IMR-90 (cell line): ENCODE measurements around the gene CALD1. TPM values are rescaled to one million over a fixed set of nuclear protein-coding genes. Genes with fewer than 3 reads are reported as not detected.

Experiments used
- ATAC-seq: fragments of 200-7000 bp; cut with Tn5 transposase; 2 replicates; pipeline ENCODE4 v1.9.1; 2020; ENCODE audit warnings: low read depth, mild to moderate bottlenecking, moderate library complexity
- BruUV-seq: library from RNA; stranded (reverse); fragments of 400-500 nt; replicated peaks from 2 replicates; lab custom pipeline; 2021; lab: Mats Ljungman, UMichigan
- CTCF ChIA-PET: fragments of 300-600 bp; formaldehyde crosslinking; extraction: SDS; loops from one replicate; lab custom pipeline; 2021; ENCODE audit warnings: antibody characterized with exemption; lab: Yijun Ruan, JAX
- POLR2A ChIA-PET: fragments of 300-600 bp; sonication (Branson Sonifier 250); formaldehyde crosslinking; loops from one replicate; lab custom pipeline; 2022; ENCODE audit warnings: antibody characterized with exemption; ENCODE audit not compliant: unreplicated experiment; lab: Charles Lee
- DNase-seq: peaks from one replicate; pipeline ENCODE4 v3.0.0; 2013
- H2AFZ ChIP-seq: replicated peaks from 2 replicates; pipeline ENCODE3; 2013; ENCODE audit warnings: low read length, mild to moderate bottlenecking; ENCODE audit not compliant: poor library complexity
- H2AK5ac ChIP-seq: 2 replicates; pipeline ENCODE4 v1.6.1; 2013; ENCODE audit warnings: low read depth, low read length, inconsistent platforms
- H2AK9ac ChIP-seq: replicated peaks from 2 replicates; pipeline ENCODE3; 2013; ENCODE audit warnings: mild to moderate bottlenecking, low read depth, low read length, moderate library complexity; ENCODE audit not compliant: poor library complexity
- H2BK120ac ChIP-seq: 2 replicates; pipeline ENCODE4 v1.6.1; 2013; ENCODE audit warnings: low read depth, low read length, inconsistent platforms
- H2BK15ac ChIP-seq: 3 replicates; pipeline ENCODE4 v1.6.1; 2013; ENCODE audit warnings: low read depth, low read length, inconsistent platforms
- H2BK20ac ChIP-seq: 2 replicates; pipeline ENCODE4 v1.6.1; 2013; ENCODE audit warnings: low read depth, mild to moderate bottlenecking, inconsistent platforms, low read length, moderate library complexity
- H2BK5ac ChIP-seq: 2 replicates; pipeline ENCODE4 v1.6.1; 2013; ENCODE audit warnings: mild to moderate bottlenecking, low read depth, low read length, inconsistent platforms; ENCODE audit not compliant: poor library complexity, severe bottlenecking
- H3K14ac ChIP-seq: replicated peaks from 2 replicates; pipeline ENCODE4 v1.6.1; 2013; ENCODE audit warnings: low read depth, low read length, inconsistent platforms
- H3K18ac ChIP-seq: 2 replicates; pipeline ENCODE4 v1.6.1; 2013; ENCODE audit warnings: low read depth, low read length, control low read depth
- H3K23ac ChIP-seq: 2 replicates; pipeline ENCODE4 v1.6.1; 2013; ENCODE audit warnings: low read depth, low read length, inconsistent platforms
- H3K27ac ChIP-seq: 2 replicates; pipeline ENCODE4 v1.5.1; 2013; ENCODE audit warnings: mild to moderate bottlenecking, control low read depth, low read length; ENCODE audit not compliant: insufficient read depth
- H3K27me3 ChIP-seq: 2 replicates; pipeline ENCODE4 v1.6.1; 2013; ENCODE audit warnings: low read length; ENCODE audit not compliant: control insufficient read depth, insufficient read depth
- H3K36me3 ChIP-seq: 2 replicates; pipeline ENCODE4 v1.6.1; 2013; ENCODE audit warnings: low read length, mixed read lengths; ENCODE audit not compliant: control insufficient read depth, insufficient read depth
- H3K4ac ChIP-seq: 2 replicates; pipeline ENCODE4 v1.6.1; 2013; ENCODE audit warnings: low read depth, low read length, inconsistent platforms
- H3K4me1 ChIP-seq: 2 replicates; pipeline ENCODE4 v1.6.1; 2013; ENCODE audit warnings: low read length, mixed read lengths; ENCODE audit not compliant: control insufficient read depth, insufficient read depth
- H3K4me2 ChIP-seq: 2 replicates; pipeline ENCODE4 v1.6.1; 2013; ENCODE audit warnings: low read depth, mild to moderate bottlenecking, control low read depth, low read length, moderate library complexity
- H3K4me3 ChIP-seq: 2 replicates; pipeline ENCODE4 v1.5.1; 2013; ENCODE audit warnings: low read depth, mild to moderate bottlenecking, control low read depth, low read length, moderate library complexity; ENCODE audit not compliant: insufficient read depth
- H3K56ac ChIP-seq: 2 replicates; pipeline ENCODE4 v1.6.1; 2013; ENCODE audit warnings: low read length, inconsistent platforms; ENCODE audit not compliant: insufficient read depth; ENCODE audit errors: extremely low read depth
- H3K79me1 ChIP-seq, 2 experiments: 2 replicates each; pipeline ENCODE4 v1.6.1; 2013; ENCODE audit warnings: low read length in 2 of 2, inconsistent platforms in 1 of 2, low read depth in 1 of 2
- H3K9ac ChIP-seq: 2 replicates; pipeline ENCODE4 v1.6.1; 2013; ENCODE audit warnings: low read depth, low read length, control low read depth
- H3K9me1 ChIP-seq: 2 replicates; pipeline ENCODE4 v1.6.1; 2013; ENCODE audit warnings: low read length, inconsistent platforms; ENCODE audit not compliant: insufficient read depth
- H3K9me3 ChIP-seq: 2 replicates; pipeline ENCODE4 v1.6.1; 2013; ENCODE audit warnings: low read length; ENCODE audit not compliant: control insufficient read depth, insufficient read depth
- H4K20me1 ChIP-seq: 2 replicates; pipeline ENCODE4 v1.6.1; 2013; ENCODE audit warnings: low read length, inconsistent platforms; ENCODE audit not compliant: insufficient read depth
- H4K5ac ChIP-seq: 2 replicates; pipeline ENCODE4 v1.6.1; 2013; ENCODE audit warnings: mild to moderate bottlenecking, low read depth, low read length, control low read depth
- H4K8ac ChIP-seq, 2 experiments: 2 replicates each; pipeline ENCODE4 v1.6.1; 2013; ENCODE audit warnings: low read depth in 2 of 2, low read length in 2 of 2, control low read depth in 1 of 2, inconsistent platforms in 1 of 2
- H4K91ac ChIP-seq: 2 replicates; pipeline ENCODE4 v1.6.1; 2013; ENCODE audit warnings: low read depth, low read length, inconsistent platforms; ENCODE audit not compliant: insufficient read depth
- MXI1 ChIP-seq: IDR thresholded peaks from 2 replicates; pipeline ENCODE4 v1.6.1; 2012; ENCODE audit warnings: low read depth, mild to moderate bottlenecking, low read length, moderate library complexity, borderline replicate concordance
- NFE2L2 ChIP-seq: fragments of 150-350 bp; IDR thresholded peaks from 2 replicates; pipeline ENCODE4 v1.6.1; 2016; ENCODE audit warnings: low read depth, mild to moderate bottlenecking, low read length
- POLR2A ChIP-seq: IDR thresholded peaks from 2 replicates; pipeline ENCODE4 v1.6.1; 2012; ENCODE audit warnings: mild to moderate bottlenecking, low read depth, low read length
- RAD21 ChIP-seq: IDR thresholded peaks from 2 replicates; pipeline ENCODE4 v1.6.1; 2012; ENCODE audit warnings: low read length, improper control_type of control experiment
- WGBS, 2 experiments: methylation state at CpG; one replicate each; pipeline versions ENCODE4 v1.1.5 to v1.1.7; 2013; ENCODE audit warnings: missing lambda C conversion rate in 2 of 2; ENCODE audit not compliant: insufficient read length in 1 of 2; ENCODE audit errors: extremely low coverage in 2 of 2; 5-methylcytosine and 5-hydroxymethylcytosine counted together
- dilution Hi-C: fragments of 300-500 bp; cut with HindIII; formaldehyde crosslinking; loops from one replicate; pipeline ENCODE4 v1.14.3; 2018; ENCODE audit warnings: low sequenced_read_pairs; ENCODE audit not compliant: unreplicated experiment
- in situ Hi-C: fragments of 300-500 bp; cut with MboI; formaldehyde crosslinking; loops from 3 replicates; pipeline ENCODE4 v1.14.3; 2019; ENCODE audit warnings: low sequenced_read_pairs, inconsistent platforms, mixed read lengths
- intact Hi-C: fragments of 100-400 bp; cut with micrococcal nuclease; formaldehyde crosslinking; loops from 2 replicates; pipeline ENCODE4 v1.10.0; 2022
- polyA plus RNA-seq, 3 experiments: library from polyadenylated mRNA; depleted of rRNA; stranded (reverse); fragments of >200 nt; gene quantifications; 2 replicates each; pipeline ENCODE4 v1.2.3, GENCODE V29; 2012; ENCODE audit warnings: low replicate concordance in 1 of 3
- total RNA-seq: library from RNA; depleted of rRNA; stranded (reverse); fragments of >200 nt; gene quantifications from 2 replicates; pipeline ENCODE4 v1.2.3, GENCODE V29; 2012

Gene CALD1
- total and polyA plus RNA-seq, 2 of the 4 experiments (the other 2 are of a cell fraction), result 375 to 487 TPM

GRCh38 chr7:134865001-134865845, 85.8 kb downstream of the CALD1 start:
- Histone ChIP-seq H2BK15ac (peak overlapping the region; percentile 71; the same call in 2 of the 3 replicates), H3K79me1 (peaks cover 29 to 78% of the 10 kb centered on the region in 2 experiments), H3K14ac (peak overlapping the region; percentile 92), H2BK20ac (peak overlapping the region; percentile 85), H2BK5ac (peak overlapping the region; percentile 83), H4K8ac (peak overlapping the region; percentile 3 to 95; a peak in 2 of 4 replicates), H3K36me3 (peaks cover 23% of the 10 kb centered on the region), H3K9me3 (no peaks in the 10 kb centered on the region), H2BK120ac (peak overlapping the region; percentile 81), H4K5ac (peak overlapping the region; percentile 50), H3K4me3 (peak overlapping the region; percentile 33), H3K23ac (peak overlapping the region; percentile 96), H3K4ac (peak overlapping the region; percentile 84), H3K4me2 (peak overlapping the region; percentile 93), H2AFZ (peak overlapping the region; percentile 73), H4K91ac (peak overlapping the region; percentile 48), H3K9me1 (peaks cover 33% of the 10 kb centered on the region), H3K18ac (peak overlapping the region; percentile 52), H4K20me1 (peaks cover 63% of the 10 kb centered on the region), H3K27me3 (no peaks in the 10 kb centered on the region), H3K4me1 (peaks cover 18% of the 10 kb centered on the region), H3K9ac (peak overlapping the region; percentile 55), H2AK9ac (peak overlapping the region; percentile 89), H2AK5ac (peak overlapping the region; percentile 71), H3K56ac (peak overlapping the region; percentile 80), H3K27ac (peak overlapping the region; percentile 87)
- WGBS, 2 experiments, result no CpG with 5 or more reads among the region's 9 CpGs
- peak; percentile 76 for DNase-seq
- CTCF ChIA-PET, result no interaction called here
- in situ Hi-C loops, result no loop called here
- intact Hi-C loops, result no loop called here
- POLR2A ChIA-PET, result no interaction called here
- TF ChIP-seq POLR2A (no peak), MXI1 (peak; percentile 64; the same call in 1 of the 2 replicates), NFE2L2 (no peak), RAD21 (0 out of 2 replicates have a peak, but pooled peaks have one; percentile 6)
- no TSS peak for BruUV-seq
- dilution Hi-C loops, result no loop called here
- ATAC-seq, result peak; percentile 79
